ENCODE results near the gene LGMN.
A peak's percentile ranks its signal among the peaks of the same experiment; 100 is the strongest.

Gene LGMN

GRCh38 chr14:92693998-92694795 is 54.2 kb downstream of the LGMN start:
- Histone ChIP-seq H3K27ac (ENCODE audit: low read depth, low read length) (no peak overlapping the region), H3K9me2 (replicated peaks; ENCODE audit: insufficient read depth, low read length) (no peaks in the 10 kb centered on the region), H4K20me1 (ENCODE audit: low read depth, low read length) (no peaks in the 10 kb centered on the region), H3F3A (ENCODE audit: insufficient read depth) (no peaks in the 10 kb centered on the region), H3K9me3 (ENCODE audit: insufficient read depth, low read length) (no peaks in the 10 kb centered on the region), H3K79me2 (ENCODE audit: insufficient read depth, low read length) (no peaks in the 10 kb centered on the region), H3K4me3 (ENCODE audit: insufficient read depth, low read length, poor library complexity, severe bottlenecking) (no peak overlapping the region), H3K27me3 (ENCODE audit: low read length) (no peaks in the 10 kb centered on the region), H3K4me2 (ENCODE audit: low read depth, low read length, poor library complexity, severe bottlenecking) (no peak overlapping the region), H2AFZ (ENCODE audit: low read depth, low read length, severe bottlenecking) (no peak overlapping the region), H3K9ac (ENCODE audit: low read length) (no peak overlapping the region), H3K36me3 (ENCODE audit: low read length) (no peaks in the 10 kb centered on the region)
- no peak for TF ChIP-seq EZH2phosphoT487 (conservative IDR thresholded peaks at IDR 0.05; ENCODE audit: low read length)
- no peak for TF ChIP-seq CTCF (IDR thresholded peaks at IDR 0.05; ENCODE audit: insufficient read depth, low read length, poor library complexity, severe bottlenecking)

- Histone ChIP-seq H3F3A (ENCODE audit: insufficient read depth) (no peaks in the 10 kb centered on the region), H3K79me2 (ENCODE audit: insufficient read depth, low read length) (no peaks in the 10 kb centered on the region), H3K4me2 (ENCODE audit: low read depth, low read length, poor library complexity, severe bottlenecking) (no peak overlapping the region), H3K27ac (ENCODE audit: low read depth, low read length) (no peak overlapping the region), H4K20me1 (ENCODE audit: low read depth, low read length) (no peaks in the 10 kb centered on the region), H3K27me3 (ENCODE audit: low read length) (no peaks in the 10 kb centered on the region), H3K9me2 (replicated peaks; ENCODE audit: insufficient read depth, low read length) (no peaks in the 10 kb centered on the region), H3K9ac (ENCODE audit: low read length) (no peak overlapping the region), H3K36me3 (ENCODE audit: low read length) (no peaks in the 10 kb centered on the region), H3K4me3 (ENCODE audit: insufficient read depth, low read length, poor library complexity, severe bottlenecking) (no peak overlapping the region), H2AFZ (ENCODE audit: low read depth, low read length, severe bottlenecking) (no peak overlapping the region), H3K9me3 (ENCODE audit: insufficient read depth, low read length) (no peaks in the 10 kb centered on the region)
- TF ChIP-seq CTCF (IDR thresholded peaks at IDR 0.05; ENCODE audit: insufficient read depth, low read length, poor library complexity, severe bottlenecking) (no peak), EZH2phosphoT487 (conservative IDR thresholded peaks at IDR 0.05; ENCODE audit: low read length) (no peak)
Observed at GRCh38 chr14:92692822-92693226, 55.6 kb downstream of the LGMN start.

GRCh38 chr14:92690171-92691011 is 58.0 kb downstream of the LGMN start:
- Histone ChIP-seq H3K79me2 (ENCODE audit: insufficient read depth, low read length) (no peaks in the 10 kb centered on the region), H2AFZ (ENCODE audit: low read depth, low read length, severe bottlenecking) (no peak overlapping the region), H3K9ac (ENCODE audit: low read length) (no peak overlapping the region), H4K20me1 (ENCODE audit: low read depth, low read length) (no peaks in the 10 kb centered on the region), H3K4me2 (ENCODE audit: low read depth, low read length, poor library complexity, severe bottlenecking) (no peak overlapping the region), H3K4me3 (ENCODE audit: insufficient read depth, low read length, poor library complexity, severe bottlenecking) (no peak overlapping the region), H3K27me3 (ENCODE audit: low read length) (no peaks in the 10 kb centered on the region), H3F3A (ENCODE audit: insufficient read depth) (no peaks in the 10 kb centered on the region), H3K9me2 (replicated peaks; ENCODE audit: insufficient read depth, low read length) (no peaks in the 10 kb centered on the region), H3K27ac (ENCODE audit: low read depth, low read length) (no peak overlapping the region), H3K36me3 (ENCODE audit: low read length) (no peaks in the 10 kb centered on the region), H3K9me3 (ENCODE audit: insufficient read depth, low read length) (no peaks in the 10 kb centered on the region)
- TF ChIP-seq EZH2phosphoT487 (conservative IDR thresholded peaks at IDR 0.05; ENCODE audit: low read length), result no peak
- TF ChIP-seq CTCF (IDR thresholded peaks at IDR 0.05; ENCODE audit: insufficient read depth, low read length, poor library complexity, severe bottlenecking), result peak; percentile 33
